Transverse colon (tissue), 4 donors: Measurements from ENCODE around the gene ERC2. TPM values are rescaled to one million over a fixed set of nuclear protein-coding genes. Genes with fewer than 3 reads are reported as not detected.

Experiments
- DNase-seq: peaks from one replicate; pipeline ENCODE4 v3.0.0-alpha.2; 2019
- H3K27ac ChIP-seq, 4 donors: fragments of 200-600 bp; sonication (generic); 2 replicates each; pipeline ENCODE4 v1.5.1; 2016 to 2018; ENCODE audit warnings: inconsistent platforms in 4 of 4
- H3K27me3 ChIP-seq: fragments of 200-600 bp; sonication (generic); 2 replicates; pipeline ENCODE4 v1.5.1; 2017; ENCODE audit warnings: inconsistent platforms
- H3K36me3 ChIP-seq, 4 donors: fragments of 200-600 bp; sonication (generic); 2 replicates each; pipeline ENCODE4 v1.5.1; 2017 to 2019; ENCODE audit warnings: inconsistent platforms in 4 of 4
- H3K4me1 ChIP-seq, 4 donors: fragments of 200-600 bp; sonication (generic); 2 replicates each; pipeline ENCODE4 v1.5.1; 2017 to 2020; ENCODE audit warnings: inconsistent platforms in 4 of 4
- H3K4me3 ChIP-seq, 4 donors: fragments of 200-600 bp; sonication (generic); 1 replicate in 1 of 4; 2 replicates in 3 of 4; pipeline versions ENCODE4 v1.5.1 to v1.6.1; 2017 to 2019; ENCODE audit warnings: inconsistent platforms in 4 of 4
- H3K9me3 ChIP-seq, 2 donors: fragments of 200-600 bp; sonication (generic); 2 replicates each; pipeline ENCODE4 v1.5.1; 2017 to 2019; ENCODE audit warnings: inconsistent platforms in 2 of 2
- EP300 ChIP-seq: sonication (generic); formaldehyde crosslinking; IDR thresholded peaks from one replicate; pipeline ENCODE4 v1.6.1; 2017; ENCODE audit warnings: antibody characterized with exemption, low read depth
- POLR2A ChIP-seq: fragments of 450-650 bp; IDR thresholded peaks from one replicate; pipeline ENCODE4 v1.6.1; 2016; ENCODE audit warnings: antibody characterized with exemption, mild to moderate bottlenecking, moderate library complexity
- POLR2AphosphoS5 ChIP-seq, 3 donors: sonication (generic); formaldehyde crosslinking; IDR thresholded peaks; one replicate each; pipeline ENCODE4 v1.6.1; 2016; ENCODE audit warnings: antibody characterized with exemption in 3 of 3
- WGBS, 2 donors: methylation state at CpG; one replicate each; pipeline ENCODE4 v1.1.5; 2018; ENCODE audit warnings: low coverage in 1 of 2; 5-methylcytosine and 5-hydroxymethylcytosine counted together
- in situ Hi-C, 4 donors: fragments of 200-750 bp; cut with MboI; loops; one replicate each; pipeline versions ENCODE4 v1.15.0 to v1.15.1; 2017; ENCODE audit warnings: low sequenced_read_pairs in 3 of 4, low pct_ligation_motif_present in 1 of 4, low pct_unique_long_range_greater_than_20kb in 1 of 4
- intact Hi-C: fragments of 100-400 bp; cut with DNase I; formaldehyde crosslinking; loops from one replicate; pipeline ENCODE4 v1.15.1; 2023; ENCODE audit warnings: low total_unique reads
- total RNA-seq, 4 donors: library from RNA; depleted of rRNA; stranded (reverse); fragments of >200 nt; gene quantifications; one replicate each; pipeline ENCODE4 v1.1.0, GENCODE V29; 2016
- TF ChIP-seq, protein P1 (sequence below), 5 experiments: fragments of 200-600 bp in 3 of 5; fragments of 450-650 bp in 2 of 5; sonication (generic) in 3 of 5; IDR thresholded peaks; 1 replicate in 2 of 5; 2 replicates in 3 of 5; pipeline ENCODE4 v1.5.1; 2016 to 2017; ENCODE audit warnings: antibody characterized with exemption in 5 of 5, inconsistent platforms in 3 of 5, mild to moderate bottlenecking in 2 of 5, moderate library complexity in 1 of 5

Gene ERC2
- total RNA-seq, 4 donors from 2014 or later, result 0.41 to 1.3 TPM; not detected in 2

DNA sequence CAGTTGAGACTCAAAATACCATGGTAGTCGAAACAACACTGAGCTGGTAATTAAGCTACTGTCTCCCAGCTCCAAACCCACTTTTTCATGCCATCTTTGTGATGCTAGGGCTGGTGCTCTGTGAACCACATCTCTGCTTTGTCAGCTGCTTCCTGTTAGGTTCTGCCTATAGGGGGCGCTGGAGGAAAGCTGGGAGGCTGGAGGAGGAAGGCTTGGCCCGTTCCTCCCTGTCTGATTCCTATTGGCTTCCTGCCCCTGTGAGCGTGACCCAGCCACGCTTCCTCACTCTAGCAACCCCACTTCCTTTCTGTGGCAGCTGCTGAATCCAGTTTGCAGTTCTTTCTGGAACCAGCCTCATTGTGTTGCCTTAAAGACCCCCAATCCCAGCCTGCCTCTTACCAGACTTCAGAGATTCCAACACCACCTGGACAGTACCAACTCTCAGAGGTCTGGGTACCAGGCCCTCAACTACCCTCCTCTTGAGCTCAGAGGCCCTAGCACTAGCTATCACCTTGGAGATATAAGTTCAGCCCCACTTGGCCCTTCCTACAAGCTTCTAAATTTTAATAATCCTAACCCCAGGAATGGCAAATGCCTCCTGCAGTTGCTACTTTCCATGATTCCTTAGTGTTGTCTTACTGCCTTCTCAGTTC is 120.9 kb downstream of the ERC2 start:
- no peak overlapping the region for H3K4me3 ChIP-seq
- intact Hi-C loops, result no loop called here
- DNase-seq, result peak; percentile 10
- in situ Hi-C loops, result no loop called here
- no peak overlapping the region for H3K27ac ChIP-seq
- no peaks in the 10 kb centered on the region for H3K27me3 ChIP-seq
- TF ChIP-seq, protein P1, sequence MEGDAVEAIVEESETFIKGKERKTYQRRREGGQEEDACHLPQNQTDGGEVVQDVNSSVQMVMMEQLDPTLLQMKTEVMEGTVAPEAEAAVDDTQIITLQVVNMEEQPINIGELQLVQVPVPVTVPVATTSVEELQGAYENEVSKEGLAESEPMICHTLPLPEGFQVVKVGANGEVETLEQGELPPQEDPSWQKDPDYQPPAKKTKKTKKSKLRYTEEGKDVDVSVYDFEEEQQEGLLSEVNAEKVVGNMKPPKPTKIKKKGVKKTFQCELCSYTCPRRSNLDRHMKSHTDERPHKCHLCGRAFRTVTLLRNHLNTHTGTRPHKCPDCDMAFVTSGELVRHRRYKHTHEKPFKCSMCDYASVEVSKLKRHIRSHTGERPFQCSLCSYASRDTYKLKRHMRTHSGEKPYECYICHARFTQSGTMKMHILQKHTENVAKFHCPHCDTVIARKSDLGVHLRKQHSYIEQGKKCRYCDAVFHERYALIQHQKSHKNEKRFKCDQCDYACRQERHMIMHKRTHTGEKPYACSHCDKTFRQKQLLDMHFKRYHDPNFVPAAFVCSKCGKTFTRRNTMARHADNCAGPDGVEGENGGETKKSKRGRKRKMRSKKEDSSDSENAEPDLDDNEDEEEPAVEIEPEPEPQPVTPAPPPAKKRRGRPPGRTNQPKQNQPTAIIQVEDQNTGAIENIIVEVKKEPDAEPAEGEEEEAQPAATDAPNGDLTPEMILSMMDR (IDR thresholded peaks at IDR 0.05), result no peak
- no peak for TF ChIP-seq EP300
- no peak for TF ChIP-seq POLR2AphosphoS5 (IDR thresholded peaks at IDR 0.05)
- TF ChIP-seq POLR2A, result no peak
- 41% methylated on average over 5 of the region's 5 CpGs; no CpG with 5 or more reads in 1 of the 2 donors for WGBS, 2 donors
- no peaks in the 10 kb centered on the region for H3K36me3 ChIP-seq
- H3K4me1 ChIP-seq, result no peaks in the 10 kb centered on the region
- no peaks in the 10 kb centered on the region for H3K9me3 ChIP-seq

DNA sequence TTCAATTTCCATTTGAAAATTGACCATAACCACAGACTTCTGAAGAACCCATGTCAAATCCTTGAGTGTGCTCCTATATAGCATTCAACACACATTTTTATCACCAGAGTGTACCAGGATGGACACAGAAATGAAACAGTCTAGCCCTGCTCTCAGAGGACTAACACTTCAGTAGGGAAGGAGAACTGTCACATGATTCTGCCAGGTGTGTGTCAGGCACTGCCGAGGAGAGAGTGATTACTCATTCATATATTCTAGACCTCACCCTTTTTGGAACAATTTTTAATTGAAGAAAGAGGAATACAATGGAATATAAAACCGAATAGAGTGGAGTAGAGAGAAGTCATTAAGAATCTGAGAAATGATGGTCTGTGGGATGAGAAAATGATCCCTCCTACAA is 125.8 kb downstream of the ERC2 start:
- Histone ChIP-seq H3K4me1 (no peaks in the 10 kb centered on the region), H3K9me3 (no peaks in the 10 kb centered on the region), H3K27ac (no peak overlapping the region), H3K36me3 (no peaks in the 10 kb centered on the region), H3K4me3 (no peak overlapping the region), H3K27me3 (no peaks in the 10 kb centered on the region)
- 22 to 23% methylated on average over 2 of the region's 2 CpGs for WGBS, 2 donors
- TF ChIP-seq POLR2A (no peak), POLR2AphosphoS5 (IDR thresholded peaks at IDR 0.05) (no peak), EP300 (no peak)
- TF ChIP-seq, protein P1 (IDR thresholded peaks at IDR 0.05), result no peak
- DNase-seq, result no peak
- in situ Hi-C loops (no loop called here), intact Hi-C loops (no loop called here)

DNA sequence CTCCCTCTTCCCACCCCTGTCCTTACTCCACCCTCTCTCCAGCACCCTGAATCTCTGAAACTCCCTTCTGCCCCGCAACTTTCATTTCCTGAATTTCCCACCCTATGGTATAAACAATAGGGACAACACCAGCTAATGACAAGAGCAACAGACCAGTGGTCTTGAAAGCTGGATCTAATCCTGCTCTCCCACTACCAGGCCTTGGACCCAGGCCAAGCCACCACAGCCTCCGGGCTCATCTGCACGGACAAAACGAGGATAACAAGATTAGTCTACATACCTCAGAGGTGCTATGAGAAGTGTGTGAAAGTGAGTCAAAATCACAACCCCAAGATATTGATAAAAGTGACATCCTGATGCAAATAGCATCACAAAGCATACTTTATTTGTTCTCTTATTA is 128.6 kb downstream of the ERC2 start:
- H3K27me3 ChIP-seq, result no peaks in the 10 kb centered on the region
- intact Hi-C loops (no loop called here), in situ Hi-C loops (no loop called here)
- H3K36me3 ChIP-seq, result no peaks in the 10 kb centered on the region
- H3K4me1 ChIP-seq, result no peaks in the 10 kb centered on the region
- H3K4me3 ChIP-seq, result no peak overlapping the region
- H3K9me3 ChIP-seq, result no peaks in the 10 kb centered on the region
- no peak overlapping the region for H3K27ac ChIP-seq
- no peak for DNase-seq
- TF ChIP-seq POLR2A (no peak), POLR2AphosphoS5 (IDR thresholded peaks at IDR 0.05) (no peak), EP300 (no peak)
- TF ChIP-seq, protein P1 (IDR thresholded peaks at IDR 0.05), result no peak
- 60 to 64% methylated on average over 1 to 4 of the region's 4 CpGs for WGBS, 2 donors

DNA sequence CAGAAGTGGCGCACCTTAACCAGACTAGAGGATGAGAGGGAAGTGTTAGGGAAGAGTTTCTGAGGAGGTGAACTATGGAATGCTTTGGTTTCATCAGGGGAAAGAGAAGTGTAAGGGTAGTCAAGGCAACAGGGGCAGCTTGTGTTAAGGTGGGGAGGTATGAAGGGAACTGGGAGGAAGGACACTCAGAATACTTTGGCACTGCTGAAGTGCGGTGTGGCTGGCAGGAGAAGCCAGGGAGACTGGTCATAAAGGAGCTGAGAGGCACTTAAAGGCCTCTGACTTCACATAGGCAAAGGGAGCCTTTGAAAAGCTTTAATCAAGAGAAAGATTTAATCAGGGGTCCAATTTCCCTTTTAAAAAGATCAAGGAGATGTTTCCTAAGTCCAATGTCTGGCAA is 129.0 kb downstream of the ERC2 start:
- H3K9me3 ChIP-seq, result no peaks in the 10 kb centered on the region
- intact Hi-C loops (no loop called here), in situ Hi-C loops (no loop called here)
- H3K27me3 ChIP-seq, result no peaks in the 10 kb centered on the region
- no peaks in the 10 kb centered on the region for H3K4me1 ChIP-seq
- 75 to 90% methylated on average over 1 to 2 of the region's 2 CpGs for WGBS, 2 donors
- H3K36me3 ChIP-seq, result no peaks in the 10 kb centered on the region
- no peak overlapping the region for H3K27ac ChIP-seq
- TF ChIP-seq, protein P1 (IDR thresholded peaks at IDR 0.05), result no peak
- no peak overlapping the region for H3K4me3 ChIP-seq
- no peak for DNase-seq
